Measurements from ENCODE around the gene BDKRB1.
"Not testable (repeated sequence)": the region's sequence is repeated elsewhere in the genome, so short reads cannot be mapped to it uniquely, and the experiment has no call there.

Gene BDKRB1

DNA sequence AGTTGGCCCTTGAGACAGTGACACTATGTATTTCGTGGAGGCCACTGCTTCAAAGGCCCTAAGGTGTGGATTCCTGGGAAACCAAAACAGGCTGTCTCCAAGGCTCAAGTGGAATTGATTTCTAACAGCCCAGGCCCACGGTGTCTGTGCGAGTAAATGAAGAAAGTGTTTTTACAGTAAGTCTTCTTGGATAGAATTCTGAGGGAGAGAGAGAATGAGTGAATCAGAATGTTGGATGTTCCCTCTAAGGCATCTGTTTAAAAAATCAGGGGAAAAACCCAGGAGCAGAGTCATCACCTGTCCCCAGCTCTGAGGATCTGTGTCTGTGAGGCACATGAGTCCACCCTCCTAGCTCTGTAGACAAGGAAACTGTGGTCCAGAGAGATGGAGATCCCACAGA is 22.3 kb upstream of the BDKRB1 start:
- no peak for DNase-seq

- DNase-seq, result no peak
Observed at GRCh38 chr14:96235426-96235825, 20.6 kb upstream of the BDKRB1 start.

DNA sequence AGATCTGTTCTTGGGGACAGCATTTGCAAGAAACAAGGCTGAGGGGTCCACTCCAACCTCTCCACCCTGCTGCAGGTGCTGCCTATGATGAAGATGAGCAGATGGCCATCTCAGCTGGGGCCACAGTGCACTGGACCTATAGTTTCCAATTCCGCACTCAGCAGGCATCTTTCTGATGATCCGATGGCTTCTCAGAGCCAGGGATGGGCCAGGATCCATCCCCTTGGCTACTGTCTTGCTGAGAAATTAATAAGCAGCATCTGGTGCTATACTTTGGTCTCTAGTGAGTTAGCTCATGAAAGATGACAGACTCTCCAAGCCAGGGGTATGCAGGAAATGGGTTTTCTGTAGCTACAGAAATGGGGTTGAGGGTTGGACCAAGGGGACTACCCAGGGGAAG is 18.4 kb upstream of the BDKRB1 start:
- no peak for DNase-seq

- DNase-seq, result no peak
Observed at GRCh38 chr14:96238676-96239265, 17.2 kb upstream of the BDKRB1 start.

DNA sequence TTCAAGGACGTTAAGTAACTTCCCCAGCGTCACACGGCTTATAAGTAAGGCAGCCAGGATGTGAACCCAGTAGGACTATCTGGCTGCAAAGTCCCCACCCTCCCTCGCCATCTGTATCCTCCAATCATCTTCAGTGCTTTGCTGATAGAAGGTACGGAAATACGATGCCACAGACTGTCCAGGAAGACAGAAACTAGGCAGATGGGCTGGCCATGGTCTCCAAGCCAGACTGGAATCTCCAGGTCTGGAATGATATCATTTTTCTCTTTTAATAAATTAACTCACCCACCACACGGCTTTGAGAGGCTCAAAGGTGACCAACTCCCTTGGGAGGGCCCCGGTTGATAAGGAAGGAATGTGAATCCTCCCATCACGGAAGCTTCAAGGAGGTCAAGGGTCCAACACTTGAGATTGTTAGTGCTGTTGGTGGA is 16.3 kb upstream of the BDKRB1 start:
- DNase-seq, result no peak

DNA sequence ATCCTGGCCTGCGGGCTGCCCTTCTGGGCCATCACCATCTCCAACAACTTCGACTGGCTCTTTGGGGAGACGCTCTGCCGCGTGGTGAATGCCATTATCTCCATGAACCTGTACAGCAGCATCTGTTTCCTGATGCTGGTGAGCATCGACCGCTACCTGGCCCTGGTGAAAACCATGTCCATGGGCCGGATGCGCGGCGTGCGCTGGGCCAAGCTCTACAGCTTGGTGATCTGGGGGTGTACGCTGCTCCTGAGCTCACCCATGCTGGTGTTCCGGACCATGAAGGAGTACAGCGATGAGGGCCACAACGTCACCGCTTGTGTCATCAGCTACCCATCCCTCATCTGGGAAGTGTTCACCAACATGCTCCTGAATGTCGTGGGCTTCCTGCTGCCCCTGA is 15.4 kb upstream of the BDKRB1 start:
- DNase-seq, result no peak

GRCh38 chr14:96242126-96242525 is 13.9 kb upstream of the BDKRB1 start:
- DNase-seq, result no peak

DNA sequence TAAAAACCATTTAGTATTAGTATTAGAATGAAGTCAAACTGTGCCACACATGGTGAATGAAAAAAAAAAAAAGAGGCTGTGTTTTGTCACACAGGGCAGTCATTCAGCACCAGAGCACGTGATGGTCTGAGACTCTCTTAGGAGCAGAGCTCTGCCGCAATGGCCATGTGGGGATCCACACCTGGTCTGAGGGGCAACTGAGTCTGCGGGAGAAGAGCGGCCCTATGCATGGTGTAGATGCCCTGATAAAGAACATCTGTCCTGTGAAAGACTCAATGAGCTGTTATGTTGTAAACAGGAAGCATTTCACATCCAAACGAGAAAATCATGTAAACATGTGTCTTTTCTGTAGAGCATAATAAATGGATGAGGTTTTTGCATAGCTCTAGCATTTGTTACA is 12.2 kb upstream of the BDKRB1 start:
- no peak for DNase-seq

DNA sequence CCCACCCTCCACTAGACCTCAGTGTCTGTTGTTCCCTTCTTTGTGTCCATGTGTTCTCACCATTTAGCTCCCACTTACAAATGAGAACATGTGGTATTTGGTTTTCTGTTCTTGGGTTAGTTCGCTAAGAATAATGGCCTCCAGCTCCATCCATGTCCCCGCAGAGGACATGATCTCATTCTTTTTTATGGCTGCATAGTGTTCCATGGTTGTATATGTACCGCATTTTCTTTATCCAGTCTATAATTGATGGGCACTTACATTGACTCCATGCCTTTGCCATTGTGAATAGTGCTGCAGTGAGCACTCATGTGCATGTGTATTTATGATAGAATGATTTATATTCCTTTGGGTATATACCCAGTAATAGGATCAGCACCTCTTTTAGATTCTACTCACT is 10.9 kb upstream of the BDKRB1 start:
- not testable (repeated sequence) for DNase-seq

GRCh38 chr14:96245710-96246538 is 10.1 kb upstream of the BDKRB1 start:
- DNase-seq, result no peak

- no peak for DNase-seq
Observed at GRCh38 chr14:96246539-96246847, 9.5 kb upstream of the BDKRB1 start.

GRCh38 chr14:96247031-96247430 is 9.0 kb upstream of the BDKRB1 start:
- DNase-seq, result no peak

- no peak for DNase-seq
Observed at GRCh38 chr14:96249029-96249428, 7.0 kb upstream of the BDKRB1 start.

DNA sequence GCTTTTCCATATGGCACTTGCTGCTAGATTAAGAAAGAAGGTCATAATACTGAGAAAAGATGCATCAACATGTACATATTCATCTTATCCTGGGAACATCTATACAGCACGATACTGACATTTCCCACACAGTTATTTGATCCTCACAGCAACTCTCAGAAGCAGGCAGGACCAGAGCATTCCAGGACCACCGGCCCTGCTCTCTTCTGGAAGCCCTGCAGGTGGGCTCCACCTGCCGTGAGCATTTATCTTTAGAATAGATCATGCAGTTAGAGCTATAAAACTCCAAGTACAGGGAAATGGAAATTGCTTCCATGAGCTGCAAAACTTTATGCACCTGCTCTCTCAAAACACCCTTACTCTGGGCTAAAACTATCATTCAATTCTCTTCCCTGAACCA is 5.5 kb upstream of the BDKRB1 start:
- DNase-seq, result no peak

- DNase-seq, result no peak
Observed at GRCh38 chr14:96251656-96252155, 4.3 kb upstream of the BDKRB1 start.

DNA sequence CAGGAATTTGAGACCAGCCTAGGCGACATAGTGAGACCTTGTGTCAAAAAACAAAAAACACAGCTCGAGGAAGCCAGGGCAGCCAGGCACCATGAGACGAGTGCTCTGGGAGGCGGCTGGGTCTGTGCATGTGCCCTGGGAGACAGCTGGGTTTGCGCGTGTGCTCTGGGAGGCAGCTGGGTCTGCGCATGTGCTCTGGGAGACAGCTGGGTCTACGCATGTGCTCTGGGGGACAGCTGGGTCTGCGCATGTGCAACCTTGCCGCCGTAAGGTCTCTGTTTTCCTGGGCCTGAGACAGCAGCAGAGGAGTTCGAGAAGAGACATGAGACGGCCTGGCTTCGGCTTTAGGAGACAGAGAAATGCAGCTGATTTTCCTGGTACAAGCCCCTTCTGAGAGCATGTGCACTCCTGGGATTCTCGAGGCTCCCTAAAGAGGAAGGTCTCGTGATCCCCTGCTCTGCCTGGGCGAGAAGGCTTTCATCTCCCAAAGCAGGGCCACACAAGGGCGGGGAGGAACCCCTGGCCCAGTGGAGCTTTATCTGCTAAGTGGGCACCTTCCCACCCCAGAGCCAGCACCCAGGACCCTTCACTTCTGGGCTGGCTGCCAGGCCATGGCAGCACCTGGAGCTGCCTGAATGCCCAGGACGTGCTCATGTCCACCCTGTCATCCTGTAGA is 3.5 kb upstream of the BDKRB1 start:
- no peak for DNase-seq

DNA sequence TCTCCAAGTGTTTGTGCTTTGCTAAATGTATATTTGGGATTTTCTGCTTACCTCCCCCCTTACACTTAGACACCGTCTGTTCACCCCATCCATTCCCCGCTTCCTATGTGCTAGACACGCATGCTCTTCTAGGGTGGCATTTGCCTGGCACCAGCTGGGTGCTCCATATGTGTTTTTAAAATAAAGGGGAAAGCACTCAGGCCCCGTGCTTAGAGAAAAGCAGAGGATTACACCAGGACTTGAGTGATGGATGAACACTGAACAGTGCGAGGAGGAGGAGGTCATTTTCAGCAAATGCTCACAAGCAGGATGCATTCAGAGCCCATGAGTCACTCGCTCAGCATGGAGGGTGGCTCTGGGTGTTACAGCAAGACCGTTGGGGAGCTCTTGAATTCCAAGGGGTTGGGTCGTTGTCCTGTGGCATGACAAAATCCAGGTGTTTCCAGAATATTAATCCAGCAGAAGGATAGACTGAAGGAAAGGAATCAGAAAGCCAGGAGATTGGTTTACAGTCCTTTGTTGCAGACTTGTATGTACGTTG is 2.9 kb upstream of the BDKRB1 start:
- DNase-seq, result no peak

DNA sequence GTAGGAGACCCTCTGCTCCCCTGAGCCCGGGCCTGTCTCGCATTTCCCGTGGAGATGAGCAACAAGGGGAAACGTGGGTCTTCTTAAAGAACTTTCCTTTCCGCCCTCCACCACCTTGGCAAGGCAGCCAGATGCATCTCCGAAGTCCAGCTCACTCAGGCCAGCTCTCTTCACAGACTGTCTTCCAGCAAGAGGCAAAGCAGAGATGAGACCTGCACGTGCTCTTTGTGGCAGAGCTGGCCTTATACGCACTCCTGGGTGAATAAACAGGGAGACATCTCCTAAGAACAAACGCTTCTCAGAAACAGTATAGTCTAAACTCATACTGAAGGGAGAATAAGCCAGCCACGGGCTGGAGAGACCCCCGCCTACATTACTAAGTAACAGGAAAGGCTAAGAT is 1.3 kb upstream of the BDKRB1 start:
- DNase-seq, result no peak

- DNase-seq, result no peak
Observed at GRCh38 chr14:96256407-96256806, 397 bp downstream of the BDKRB1 start.

- DNase-seq, result no peak
Observed at GRCh38 chr14:96257056-96257455, 1.0 kb downstream of the BDKRB1 start.

DNA sequence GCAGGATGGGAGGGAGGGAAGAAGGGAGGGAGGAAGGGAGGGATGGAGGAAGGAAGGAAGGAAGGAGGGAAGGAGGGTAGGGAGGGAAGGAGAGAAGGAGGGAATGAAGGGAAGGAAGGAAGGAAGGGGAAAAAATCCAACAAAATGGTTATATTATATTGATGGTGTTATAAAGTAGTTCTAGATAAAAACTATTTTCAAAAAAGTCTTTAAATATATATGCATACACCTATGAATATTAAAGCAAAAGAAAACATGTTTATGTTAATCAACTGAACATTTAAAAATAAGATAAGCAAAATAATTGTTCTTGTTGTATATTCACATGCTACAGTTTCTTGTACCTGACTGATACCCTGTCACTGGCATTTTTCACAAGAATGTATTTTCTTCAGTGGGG is 1.9 kb downstream of the BDKRB1 start:
- DNase-seq, result no peak

DNA sequence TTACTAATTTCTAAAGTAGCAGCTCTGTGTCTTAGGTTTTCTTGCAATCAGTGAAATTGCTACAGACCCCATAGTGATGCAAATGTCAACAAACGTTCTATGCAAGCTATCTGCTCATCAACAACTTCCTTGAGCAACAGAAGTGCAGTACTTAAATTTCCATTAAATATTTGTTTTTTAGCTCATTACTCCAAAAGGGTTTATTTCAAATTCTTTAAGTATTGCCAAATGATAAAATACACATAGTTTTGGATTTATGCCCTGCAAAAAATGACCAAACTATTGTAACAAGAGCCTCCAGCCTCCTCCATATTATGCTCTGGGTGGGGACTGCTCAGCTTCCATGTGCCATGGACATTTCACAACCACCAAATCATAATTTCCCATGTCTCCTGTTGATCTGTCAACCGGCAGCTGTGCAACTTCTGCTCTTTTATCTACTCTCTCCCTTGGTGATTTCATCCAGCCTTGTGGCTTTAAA is 4.4 kb downstream of the BDKRB1 start:
- DNase-seq, result no peak

DNA sequence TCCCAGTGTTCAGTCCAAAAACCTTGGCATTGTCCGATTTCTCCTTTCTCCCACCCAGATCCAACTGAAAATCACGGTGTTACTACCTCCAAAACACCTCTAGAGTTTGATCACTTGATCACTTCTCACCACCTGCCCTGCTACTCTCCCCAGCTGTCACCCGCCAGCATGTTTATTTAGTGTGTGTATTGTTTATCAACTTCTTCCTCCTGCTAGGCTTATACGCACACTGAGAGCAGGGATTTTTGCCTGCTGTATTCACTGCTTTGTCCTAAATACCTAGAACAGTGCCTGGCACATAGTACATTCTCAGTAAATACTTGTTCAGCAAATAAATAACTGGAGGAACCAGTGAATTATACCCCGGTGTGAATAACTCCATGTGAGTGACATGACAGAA is 5.0 kb downstream of the BDKRB1 start:
- no peak for DNase-seq
